Panc1 (cell line): ENCODE data around the gene JMJD1C. TPM values are rescaled to one million over a fixed set of nuclear protein-coding genes. Genes with fewer than 3 reads are reported as not detected.

Experiments used
- ATAC-seq: fragments of 200-7000 bp; cut with Tn5 transposase; 2 replicates; pipeline ENCODE4 v1.9.1; 2020; ENCODE audit warnings: mild to moderate bottlenecking, moderate library complexity
- BruUV-seq: library from RNA; stranded (reverse); fragments of 400-500 nt; replicated peaks from 2 replicates; lab custom pipeline; 2021; lab: Mats Ljungman, UMichigan
- CTCF ChIA-PET: fragments of 300-600 bp; sonication (Branson Sonifier 250); formaldehyde crosslinking; loops from one replicate; lab custom pipeline; 2022; ENCODE audit warnings: antibody characterized with exemption; lab: Charles Lee
- POLR2A ChIA-PET: fragments of 300-600 bp; sonication (Branson Sonifier 250); formaldehyde crosslinking; loops from one replicate; lab custom pipeline; 2022; ENCODE audit warnings: antibody characterized with exemption; lab: Charles Lee
- DNase-seq: peaks from one replicate; pipeline ENCODE4 v3.0.0-alpha.2; 2010; ENCODE audit warnings: low read depth, low spot score
- H3K27ac ChIP-seq: 2 replicates; pipeline ENCODE4 v1.5.1; 2011; ENCODE audit warnings: mild to moderate bottlenecking, low read length, inconsistent platforms
- H3K27me3 ChIP-seq: fragments of 200-500 bp; sonication (Bioruptor generic); 2 replicates; pipeline ENCODE4 v1.6.0; 2014; ENCODE audit warnings: low read length, inconsistent platforms; ENCODE audit not compliant: control insufficient read depth, insufficient read depth
- H3K36me3 ChIP-seq: fragments of 200-500 bp; sonication (Bioruptor generic); 2 replicates; pipeline ENCODE4 v1.5.1; 2014; ENCODE audit warnings: inconsistent platforms, mild to moderate bottlenecking, low read length, moderate library complexity; ENCODE audit not compliant: control insufficient read depth, insufficient read depth
- H3K4me1 ChIP-seq: 2 replicates; pipeline ENCODE4 v1.5.1; 2011; ENCODE audit warnings: inconsistent platforms, mild to moderate bottlenecking, low read length, moderate library complexity; ENCODE audit not compliant: control insufficient read depth, insufficient read depth
- H3K4me3 ChIP-seq, 2 experiments: 2 replicates each; pipeline ENCODE4 v1.5.1; 2011 to 2012; ENCODE audit warnings: low read depth in 2 of 2, low read length in 2 of 2, mild to moderate bottlenecking in 2 of 2, inconsistent platforms in 1 of 2, moderate library complexity in 1 of 2
- H3K9me3 ChIP-seq: fragments of 200-500 bp; sonication (Bioruptor generic); 2 replicates; pipeline ENCODE4 v1.5.1; 2014; ENCODE audit warnings: low read depth, mild to moderate bottlenecking, inconsistent platforms, low read length, moderate library complexity; ENCODE audit not compliant: control insufficient read depth, insufficient read depth
- POLR2AphosphoS5 ChIP-seq: IDR thresholded peaks from 2 replicates; pipeline ENCODE4 v1.6.1; 2012; ENCODE audit warnings: mild to moderate bottlenecking, low read depth, low read length, moderate library complexity
- SIN3A ChIP-seq: IDR thresholded peaks from 2 replicates; pipeline ENCODE4 v1.6.1; 2012; ENCODE audit warnings: low read depth, mild to moderate bottlenecking, low read length, moderate library complexity, borderline replicate concordance; ENCODE audit not compliant: insufficient read depth
- TCF7L2 ChIP-seq: IDR thresholded peaks from 2 replicates; pipeline ENCODE4 v1.6.1; 2011; ENCODE audit warnings: mild to moderate bottlenecking, low read depth, low read length, inconsistent platforms
- in situ Hi-C: cut with HindIII; loops from 2 replicates; pipeline ENCODE4 v1.10.0; 2016; ENCODE audit warnings: low sequenced_read_pairs, low pct_unique_long_range_greater_than_20kb
- intact Hi-C: fragments of 100-400 bp; cut with micrococcal nuclease; formaldehyde crosslinking; loops from one replicate; pipeline ENCODE4 v1.10.0; 2022; ENCODE audit not compliant: unreplicated experiment
- total RNA-seq: library from RNA; stranded (reverse); gene quantifications from one replicate; pipeline ENCODE4 v1.2.1, GENCODE V29; 2021; ENCODE audit not compliant: unreplicated experiment
- TF ChIP-seq, protein P1 (sequence below): fragments of 450-650 bp; IDR thresholded peaks from 2 replicates; pipeline ENCODE4 v1.5.1; 2017; ENCODE audit warnings: mild to moderate bottlenecking
- TF ChIP-seq, protein P2 (sequence below), 2 experiments: IDR thresholded peaks; 2 replicates each; pipeline ENCODE4 v1.6.1; 2011 to 2012; ENCODE audit warnings: low read depth in 2 of 2, control low read depth in 1 of 2, low read length in 1 of 2, mild to moderate bottlenecking in 1 of 2, moderate library complexity in 1 of 2; ENCODE audit not compliant: insufficient read depth in 1 of 2

Gene JMJD1C
- total RNA-seq, 1 experiment from 2014 or later, result 88.3 TPM

DNA sequence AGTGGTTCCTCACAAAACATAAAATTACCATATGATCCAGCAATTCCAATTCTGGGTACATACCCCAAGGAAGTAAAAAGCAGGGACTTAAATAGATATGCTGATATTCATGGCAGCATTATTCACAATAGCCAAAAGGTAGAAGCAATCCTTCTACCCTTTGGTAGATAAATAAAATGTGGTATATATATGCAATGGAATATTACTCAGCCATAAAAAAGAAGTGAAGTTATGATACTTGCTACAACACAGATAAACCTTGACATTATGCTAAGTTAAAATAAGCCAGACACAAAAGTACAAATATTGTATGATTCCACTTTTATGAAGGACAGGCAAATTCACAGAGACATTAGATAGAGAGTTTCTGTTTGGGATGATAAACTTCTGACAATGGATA, 13.3 kb downstream of the JMJD1C start:
- BruUV-seq, result no TSS peak
- Histone ChIP-seq H3K27ac (no peak overlapping the region), H3K27me3 (no peaks in the 10 kb centered on the region)

DNA sequence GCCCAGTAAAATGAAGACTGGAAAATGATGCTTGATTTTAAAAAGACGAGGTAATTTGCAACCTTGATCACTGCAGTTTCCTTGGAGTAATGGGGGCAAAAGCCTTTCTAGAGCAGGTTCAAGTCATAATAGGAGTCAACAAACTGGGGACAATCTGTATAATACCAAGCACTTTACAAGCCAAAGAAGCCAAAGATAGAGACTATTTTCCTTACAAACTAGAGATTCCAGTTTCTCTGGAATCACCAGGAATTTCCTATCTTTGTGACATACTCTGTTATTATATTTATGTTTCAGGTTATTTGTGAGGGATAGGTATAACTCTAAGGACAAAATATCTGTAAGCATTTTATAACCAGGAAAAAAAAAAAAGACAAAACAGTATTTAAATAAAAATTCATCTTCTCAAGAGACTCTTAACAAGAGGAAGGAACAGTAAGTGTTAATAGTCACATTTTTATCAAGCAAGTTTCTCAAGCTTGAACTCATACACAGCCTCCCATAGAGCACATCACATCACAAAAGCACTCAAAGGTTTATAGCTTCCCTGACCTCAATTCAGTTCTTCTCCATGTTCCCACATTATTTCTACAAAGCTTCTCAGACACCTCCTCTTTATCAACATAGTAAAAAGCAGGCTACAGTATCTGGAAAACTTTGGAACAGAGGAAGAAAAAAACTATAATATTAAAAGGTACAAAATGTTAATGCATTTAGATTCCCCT, 18.9 kb downstream of the JMJD1C start:
- intact Hi-C loops, result no loop called here
- ChIA-PET POLR2A (interaction anchor here (0.7 kb wide), 1 partner anchor 153 kb away, joined by 3 read pairs; no protein-coding TSS in a partner anchor), CTCF (interaction anchor here (0.6 kb wide), 1 partner anchor 38 kb away, joined by 3 read pairs; no protein-coding TSS in a partner anchor)
- Histone ChIP-seq H3K4me1 (no peaks in the 10 kb centered on the region), H3K27ac (no peak overlapping the region), H3K27me3 (no peaks in the 10 kb centered on the region), H3K9me3 (no peaks in the 10 kb centered on the region), H3K36me3 (no peaks in the 10 kb centered on the region), H3K4me3 (no peak overlapping the region)
- BruUV-seq, result TSS peak; percentile 6
- TF ChIP-seq, protein P1, sequence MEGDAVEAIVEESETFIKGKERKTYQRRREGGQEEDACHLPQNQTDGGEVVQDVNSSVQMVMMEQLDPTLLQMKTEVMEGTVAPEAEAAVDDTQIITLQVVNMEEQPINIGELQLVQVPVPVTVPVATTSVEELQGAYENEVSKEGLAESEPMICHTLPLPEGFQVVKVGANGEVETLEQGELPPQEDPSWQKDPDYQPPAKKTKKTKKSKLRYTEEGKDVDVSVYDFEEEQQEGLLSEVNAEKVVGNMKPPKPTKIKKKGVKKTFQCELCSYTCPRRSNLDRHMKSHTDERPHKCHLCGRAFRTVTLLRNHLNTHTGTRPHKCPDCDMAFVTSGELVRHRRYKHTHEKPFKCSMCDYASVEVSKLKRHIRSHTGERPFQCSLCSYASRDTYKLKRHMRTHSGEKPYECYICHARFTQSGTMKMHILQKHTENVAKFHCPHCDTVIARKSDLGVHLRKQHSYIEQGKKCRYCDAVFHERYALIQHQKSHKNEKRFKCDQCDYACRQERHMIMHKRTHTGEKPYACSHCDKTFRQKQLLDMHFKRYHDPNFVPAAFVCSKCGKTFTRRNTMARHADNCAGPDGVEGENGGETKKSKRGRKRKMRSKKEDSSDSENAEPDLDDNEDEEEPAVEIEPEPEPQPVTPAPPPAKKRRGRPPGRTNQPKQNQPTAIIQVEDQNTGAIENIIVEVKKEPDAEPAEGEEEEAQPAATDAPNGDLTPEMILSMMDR, result no peak
- no peak for TF ChIP-seq SIN3A
- TF ChIP-seq TCF7L2, result no peak
- TF ChIP-seq, protein P2, sequence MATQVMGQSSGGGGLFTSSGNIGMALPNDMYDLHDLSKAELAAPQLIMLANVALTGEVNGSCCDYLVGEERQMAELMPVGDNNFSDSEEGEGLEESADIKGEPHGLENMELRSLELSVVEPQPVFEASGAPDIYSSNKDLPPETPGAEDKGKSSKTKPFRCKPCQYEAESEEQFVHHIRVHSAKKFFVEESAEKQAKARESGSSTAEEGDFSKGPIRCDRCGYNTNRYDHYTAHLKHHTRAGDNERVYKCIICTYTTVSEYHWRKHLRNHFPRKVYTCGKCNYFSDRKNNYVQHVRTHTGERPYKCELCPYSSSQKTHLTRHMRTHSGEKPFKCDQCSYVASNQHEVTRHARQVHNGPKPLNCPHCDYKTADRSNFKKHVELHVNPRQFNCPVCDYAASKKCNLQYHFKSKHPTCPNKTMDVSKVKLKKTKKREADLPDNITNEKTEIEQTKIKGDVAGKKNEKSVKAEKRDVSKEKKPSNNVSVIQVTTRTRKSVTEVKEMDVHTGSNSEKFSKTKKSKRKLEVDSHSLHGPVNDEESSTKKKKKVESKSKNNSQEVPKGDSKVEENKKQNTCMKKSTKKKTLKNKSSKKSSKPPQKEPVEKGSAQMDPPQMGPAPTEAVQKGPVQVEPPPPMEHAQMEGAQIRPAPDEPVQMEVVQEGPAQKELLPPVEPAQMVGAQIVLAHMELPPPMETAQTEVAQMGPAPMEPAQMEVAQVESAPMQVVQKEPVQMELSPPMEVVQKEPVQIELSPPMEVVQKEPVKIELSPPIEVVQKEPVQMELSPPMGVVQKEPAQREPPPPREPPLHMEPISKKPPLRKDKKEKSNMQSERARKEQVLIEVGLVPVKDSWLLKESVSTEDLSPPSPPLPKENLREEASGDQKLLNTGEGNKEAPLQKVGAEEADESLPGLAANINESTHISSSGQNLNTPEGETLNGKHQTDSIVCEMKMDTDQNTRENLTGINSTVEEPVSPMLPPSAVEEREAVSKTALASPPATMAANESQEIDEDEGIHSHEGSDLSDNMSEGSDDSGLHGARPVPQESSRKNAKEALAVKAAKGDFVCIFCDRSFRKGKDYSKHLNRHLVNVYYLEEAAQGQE (IDR thresholded peaks at IDR 0.05; ENCODE audit: insufficient read depth in 1 of 2, low read depth in 2 of 2, low read length in 1 of 2), result no peak
- TF ChIP-seq POLR2AphosphoS5, result no peak
- ATAC-seq (no peak), DNase-seq (no peak)
- in situ Hi-C loops, result no loop called here

More for the DNA sequence above, 13.3 kb downstream of the JMJD1C start:
- no peak for ATAC-seq
- Histone ChIP-seq H3K36me3 (no peaks in the 10 kb centered on the region), H3K9me3 (no peaks in the 10 kb centered on the region), H3K4me3 (no peak overlapping the region), H3K4me1 (no peaks in the 10 kb centered on the region; the same call in 1 of the 2 replicates)
- intact Hi-C loops, result no loop called here
- in situ Hi-C loops, result no loop called here
- TF ChIP-seq, protein P2 (IDR thresholded peaks at IDR 0.05; ENCODE audit: insufficient read depth in 1 of 2, low read depth in 2 of 2, low read length in 1 of 2), result no peak
- TF ChIP-seq, protein P1, result no peak
- TF ChIP-seq SIN3A (no peak), POLR2AphosphoS5 (no peak)
- no peak for DNase-seq
- CTCF ChIA-PET, result no interaction called here
- POLR2A ChIA-PET, result no interaction called here
